Natural killer cell (primary cell): ENCODE results near the gene NCAM2. TPM values are rescaled to one million over a fixed set of nuclear protein-coding genes. Genes with fewer than 3 reads are reported as not detected.

Experiments used
- ATAC-seq, 3 donors: fragments of 150-1000 bp in 2 of 3; fragments of 200-7000 bp in 1 of 3; cut with Tn5 transposase; 1 replicate in 1 of 3; 2 replicates in 2 of 3; pipeline ENCODE4 v1.10.0; 2021; ENCODE audit warnings: mild to moderate bottlenecking in 2 of 3, moderate library complexity in 2 of 3
- DNase-seq, 2 donors: peaks; one replicate each; pipeline versions ENCODE4 v3.0.0 to v3.0.0-alpha.2; 2013 to 2021; ENCODE audit warnings: mixed read lengths in 1 of 2
- H3K27ac ChIP-seq: one replicate; pipeline ENCODE4 v1.5.1; 2013; ENCODE audit warnings: mild to moderate bottlenecking, low read length
- H3K27me3 ChIP-seq: one replicate; pipeline ENCODE4 v1.6.1; 2013; ENCODE audit warnings: low read length; ENCODE audit not compliant: control insufficient read depth, insufficient read depth
- H3K36me3 ChIP-seq: one replicate; pipeline ENCODE4 v1.6.1; 2013; ENCODE audit warnings: low read length; ENCODE audit not compliant: control insufficient read depth, insufficient read depth
- H3K4me1 ChIP-seq: one replicate; pipeline ENCODE4 v1.6.1; 2013; ENCODE audit warnings: low read length; ENCODE audit not compliant: control insufficient read depth, insufficient read depth
- H3K4me3 ChIP-seq: one replicate; pipeline ENCODE4 v1.5.1; 2013; ENCODE audit warnings: low read length
- H3K9me3 ChIP-seq: one replicate; pipeline ENCODE4 v1.6.1; 2013; ENCODE audit warnings: low read length; ENCODE audit not compliant: control insufficient read depth, insufficient read depth
- H3K27ac Mint-ChIP-seq, 2 donors: one replicate each; pipeline ENCODE4 v1.8.0; 2022; ENCODE audit warnings: mild to moderate bottlenecking in 2 of 2, mixed read lengths in 2 of 2, moderate library complexity in 1 of 2
- H3K27me3 Mint-ChIP-seq, 2 donors: one replicate each; pipeline ENCODE4 v1.8.0; 2022; ENCODE audit warnings: low read depth in 2 of 2, mixed read lengths in 2 of 2
- H3K36me3 Mint-ChIP-seq: one replicate; pipeline ENCODE4 v1.8.0; 2022; ENCODE audit warnings: mixed read lengths
- H3K4me1 Mint-ChIP-seq, 2 donors: one replicate each; pipeline ENCODE4 v1.8.0; 2022; ENCODE audit warnings: mixed read lengths in 2 of 2
- H3K4me3 Mint-ChIP-seq: one replicate; pipeline ENCODE4 v1.8.0; 2022; ENCODE audit warnings: mild to moderate bottlenecking, moderate library complexity, mixed read lengths
- H3K9me3 Mint-ChIP-seq, 2 donors: one replicate each; pipeline ENCODE4 v1.8.0; 2022; ENCODE audit warnings: mixed read lengths in 2 of 2
- CTCF ChIP-seq: fragments of 200-600 bp; IDR thresholded peaks from one replicate; pipeline ENCODE4 v1.8.0; 2022; ENCODE audit warnings: antibody characterized with exemption
- WGBS: methylation state at CpG from one replicate; pipeline ENCODE4 v1.1.7; 2013; ENCODE audit warnings: missing lambda C conversion rate; ENCODE audit not compliant: insufficient coverage; 5-methylcytosine and 5-hydroxymethylcytosine counted together
- intact Hi-C: fragments of 100-400 bp; cut with micrococcal nuclease; formaldehyde crosslinking; loops from one replicate; pipeline ENCODE4 v1.14.2; 2022
- total RNA-seq, 4 donors: library from RNA; stranded (reverse); fragments of 120-200 nt in 1 of 4; gene quantifications; one replicate each; pipeline versions ENCODE4 v1.2.3 to v1.2.4, GENCODE V29; 2013 to 2022

NCAM2 gene
- total RNA-seq, 3 donors from 2014 or later (not counting 1 experiment from before 2014, with no cell fraction given) = not detected

- Histone ChIP-seq H3K27me3 (no peaks in the 10 kb centered on the region), H3K27ac (no peak overlapping the region), H3K36me3 (no peaks in the 10 kb centered on the region), H3K4me3 (no peak overlapping the region), H3K9me3 (no peaks in the 10 kb centered on the region), H3K4me1 (no peaks in the 10 kb centered on the region)
- no peak overlapping the region for H3K4me3 Mint-ChIP-seq
- DNase-seq = no peak
- H3K4me1 Mint-ChIP-seq = no peaks in the 10 kb centered on the region
- WGBS = 64% methylated on average over 1 of the region's 1 CpG
- peaks cover 0 to 3% of the 10 kb centered on the region in 2 donors for H3K9me3 Mint-ChIP-seq
- no peak overlapping the region for H3K27ac Mint-ChIP-seq
- no peak for ATAC-seq
- no peak for TF ChIP-seq CTCF
- H3K27me3 Mint-ChIP-seq = peaks cover 0 to 8% of the 10 kb centered on the region in 2 donors
- no peaks in the 10 kb centered on the region for H3K36me3 Mint-ChIP-seq
- intact Hi-C loops = no loop called here
Measured at GRCh38 chr21:21226472-21226871, 228.3 kb downstream of the NCAM2 start.

- WGBS = 70% methylated on average over 2 of the region's 3 CpGs
- Mint-ChIP-seq H3K27ac (no peak overlapping the region), H3K9me3 (peaks cover 0 to 3% of the 10 kb centered on the region in 2 donors), H3K27me3 (peaks cover 0 to 6% of the 10 kb centered on the region in 2 donors), H3K4me1 (no peaks in the 10 kb centered on the region), H3K4me3 (no peak overlapping the region), H3K36me3 (no peaks in the 10 kb centered on the region)
- Histone ChIP-seq H3K9me3 (no peaks in the 10 kb centered on the region), H3K4me3 (no peak overlapping the region), H3K27me3 (no peaks in the 10 kb centered on the region), H3K27ac (no peak overlapping the region), H3K36me3 (no peaks in the 10 kb centered on the region), H3K4me1 (no peaks in the 10 kb centered on the region)
- intact Hi-C loops = no loop called here
- DNase-seq = no peak
- ATAC-seq = no peak
- TF ChIP-seq CTCF = no peak
Measured at GRCh38 chr21:21230672-21231071, 232.5 kb downstream of the NCAM2 start.

GRCh38 chr21:21231913-21232312 lies 233.7 kb downstream of the NCAM2 start:
- intact Hi-C loops = no loop called here
- H3K9me3 Mint-ChIP-seq = peaks cover 0 to 3% of the 10 kb centered on the region in 2 donors
- no peak overlapping the region for H3K4me3 Mint-ChIP-seq
- no peaks in the 10 kb centered on the region for H3K27me3 ChIP-seq
- no peak for DNase-seq
- H3K4me1 Mint-ChIP-seq = no peaks in the 10 kb centered on the region
- H3K36me3 Mint-ChIP-seq = no peaks in the 10 kb centered on the region
- H3K27ac ChIP-seq = no peak overlapping the region
- no peak overlapping the region for H3K4me3 ChIP-seq
- H3K27me3 Mint-ChIP-seq = peaks cover 0 to 4% of the 10 kb centered on the region in 2 donors
- ATAC-seq = no peak
- no peaks in the 10 kb centered on the region for H3K4me1 ChIP-seq
- no peaks in the 10 kb centered on the region for H3K36me3 ChIP-seq
- no peaks in the 10 kb centered on the region for H3K9me3 ChIP-seq
- 22% methylated on average over 1 of the region's 1 CpG for WGBS
- TF ChIP-seq CTCF = no peak
- H3K27ac Mint-ChIP-seq = no peak overlapping the region

- no peak for DNase-seq
- Histone ChIP-seq H3K27me3 (no peaks in the 10 kb centered on the region), H3K27ac (no peak overlapping the region), H3K9me3 (no peaks in the 10 kb centered on the region), H3K36me3 (no peaks in the 10 kb centered on the region), H3K4me3 (no peak overlapping the region), H3K4me1 (no peaks in the 10 kb centered on the region)
- Mint-ChIP-seq H3K9me3 (peaks cover 0 to 3% of the 10 kb centered on the region in 2 donors), H3K36me3 (no peaks in the 10 kb centered on the region), H3K27ac (no peak overlapping the region), H3K4me3 (no peak overlapping the region), H3K4me1 (no peaks in the 10 kb centered on the region), H3K27me3 (peaks cover 0 to 4% of the 10 kb centered on the region in 2 donors)
- intact Hi-C loops = no loop called here
- TF ChIP-seq CTCF = no peak
- no peak for ATAC-seq
- WGBS = no CpG with 5 or more reads among the region's 1 CpG
Measured at GRCh38 chr21:21232320-21232719, 234.1 kb downstream of the NCAM2 start.
